LoVo (cell line): Measurements from ENCODE around the gene MAP7.

Source experiments
- DNase-seq: peaks from one replicate; pipeline ENCODE4 v3.0.0-alpha.2; 2016; ENCODE audit warnings: low spot score

The MAP7 gene

GRCh38 chr6:136564180-136564579, 14.0 kb upstream of the MAP7 start:
- DNase-seq = no peak

- no peak for DNase-seq
Measured at GRCh38 chr6:136563386-136564152, 13.3 kb upstream of the MAP7 start.

- no peak for DNase-seq
Measured at GRCh38 chr6:136562211-136562610, 12.0 kb upstream of the MAP7 start.

- no peak for DNase-seq
Measured at GRCh38 chr6:136553166-136553787, 3.1 kb upstream of the MAP7 start.

- no peak for DNase-seq
Measured at GRCh38 chr6:136552054-136552453, 1.8 kb upstream of the MAP7 start.

- no peak for DNase-seq
Measured at GRCh38 chr6:136551103-136551502, 881 bp upstream of the MAP7 start.

GRCh38 chr6:136550045-136550329, 235 bp downstream of the MAP7 start:
- DNase-seq = no peak

GRCh38 chr6:136549300-136550044, 750 bp downstream of the MAP7 start:
- DNase-seq = peak; percentile 39

GRCh38 chr6:136548582-136549299, 1.5 kb downstream of the MAP7 start:
- DNase-seq = no peak

- no peak for DNase-seq
Measured at GRCh38 chr6:136547871-136548270, 2.4 kb downstream of the MAP7 start.

GRCh38 chr6:136547336-136547735, 2.9 kb downstream of the MAP7 start:
- no peak for DNase-seq

GRCh38 chr6:136546331-136546730, 3.9 kb downstream of the MAP7 start:
- no peak for DNase-seq

- no peak for DNase-seq
Measured at GRCh38 chr6:136544326-136544725, 5.9 kb downstream of the MAP7 start.

GRCh38 chr6:136541395-136541794, 8.8 kb downstream of the MAP7 start:
- no peak for DNase-seq

- DNase-seq = no peak
Measured at GRCh38 chr6:136539967-136540652, 10.1 kb downstream of the MAP7 start.

GRCh38 chr6:136538836-136539235, 11.4 kb downstream of the MAP7 start:
- DNase-seq = no peak

- no peak for DNase-seq
Measured at GRCh38 chr6:136535880-136536650, 14.2 kb downstream of the MAP7 start.

- no peak for DNase-seq
Measured at GRCh38 chr6:136535017-136535765, 15.0 kb downstream of the MAP7 start.

- DNase-seq = no peak
Measured at GRCh38 chr6:136534268-136534667, 16.0 kb downstream of the MAP7 start.

- no peak for DNase-seq
Measured at GRCh38 chr6:136533487-136533886, 16.7 kb downstream of the MAP7 start.

- no peak for DNase-seq
Measured at GRCh38 chr6:136532030-136532429, 18.2 kb downstream of the MAP7 start.
